ENCODE data around the gene ATP12A.
A peak's percentile ranks its signal among the peaks of the same experiment; 100 is the strongest.

- TF ChIP-seq CTCF (IDR thresholded peaks at IDR 0.05; ENCODE audit: poor library complexity): peak; percentile 81
- TF ChIP-seq EZH2phosphoT487 (IDR thresholded peaks at IDR 0.05; ENCODE audit: low read depth, severe bottlenecking, unreplicated experiment): no peak
Measured at GRCh38 chr13:24671386-24672113, 8.7 kb upstream of the ATP12A start.

All from hepatocyte (in vitro differentiated cells).